DND-41 (cell line): ENCODE results near the gene PALM.

Source experiments
- CTCF ChIP-seq: IDR thresholded peaks from 2 replicates; pipeline ENCODE4 v1.5.1; 2012; ENCODE audit warnings: borderline replicate concordance, low read length, moderate library complexity, mild to moderate bottlenecking; ENCODE audit not compliant: poor library complexity, severe bottlenecking; ENCODE audit errors: extremely low read depth
- EZH2 ChIP-seq: IDR thresholded peaks from 3 replicates; pipeline ENCODE4 v1.6.1; 2012; ENCODE audit warnings: borderline replicate concordance, low read depth, mild to moderate bottlenecking, moderate library complexity, low read length, inconsistent platforms; ENCODE audit not compliant: severe bottlenecking

DNA sequence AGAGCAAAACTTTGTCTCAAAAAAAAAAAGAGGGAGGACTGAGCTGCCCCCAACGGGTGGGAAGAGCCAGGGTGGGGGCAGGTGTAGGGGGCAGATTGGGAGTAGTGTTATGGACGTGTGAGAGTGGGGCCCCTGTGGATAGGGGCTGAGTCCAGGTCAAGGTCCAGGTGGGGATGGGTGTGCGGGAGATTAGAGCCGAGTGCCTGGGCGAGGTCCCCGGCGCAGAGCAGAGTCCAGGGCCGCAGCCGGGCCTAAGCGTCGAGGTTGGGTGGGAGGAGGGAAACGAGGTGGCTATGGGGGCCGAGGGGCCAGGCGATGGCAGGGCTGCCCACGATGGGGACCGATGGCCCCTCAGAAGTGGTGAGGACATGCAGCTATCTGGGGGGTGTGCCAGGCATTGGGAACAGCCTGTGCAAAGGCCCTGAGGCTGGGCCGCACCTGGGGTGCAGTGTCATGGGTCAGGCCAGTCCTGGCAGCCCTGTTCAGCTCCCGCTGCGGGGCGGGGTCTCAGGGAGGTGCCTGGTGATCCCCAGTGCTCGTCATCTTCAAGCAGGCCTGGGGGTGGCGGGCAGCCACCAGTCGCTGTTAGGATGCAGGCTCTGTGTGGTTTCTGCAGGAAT is 29.9 kb downstream of the PALM start:
- no peak for TF ChIP-seq CTCF
- TF ChIP-seq EZH2 = no peak
